ENCODE data around the gene ALPL.
"Not testable (repeated sequence)": the region's sequence is repeated elsewhere in the genome, so short reads cannot be mapped to it uniquely, and the experiment has no call there.

ALPL gene

GRCh38 chr1:21553116-21553926 is 44.1 kb downstream of the ALPL start:
- in situ Hi-C loops (cut with MboI; ENCODE audit: low sequenced_read_pairs) = no loop called here

- in situ Hi-C loops (cut with MboI; ENCODE audit: low sequenced_read_pairs) = no loop called here
Observed at GRCh38 chr1:21559788-21560567, 50.8 kb downstream of the ALPL start.

- in situ Hi-C loops (cut with MboI; ENCODE audit: low sequenced_read_pairs) = no loop called here
Observed at GRCh38 chr1:21560916-21561638, 51.9 kb downstream of the ALPL start.

GRCh38 chr1:21562896-21563295 is 53.7 kb downstream of the ALPL start:
- in situ Hi-C loops (cut with MboI; ENCODE audit: low sequenced_read_pairs) = no loop called here

- in situ Hi-C loops (cut with MboI; ENCODE audit: low sequenced_read_pairs) = no loop called here
Observed at GRCh38 chr1:21563971-21564370, 54.7 kb downstream of the ALPL start.

- in situ Hi-C loops (cut with MboI; ENCODE audit: low sequenced_read_pairs) = no loop called here
Observed at GRCh38 chr1:21564521-21565095, 55.4 kb downstream of the ALPL start.

- in situ Hi-C loops (cut with MboI; ENCODE audit: low sequenced_read_pairs) = no loop called here
Observed at GRCh38 chr1:21565285-21565684, 56.1 kb downstream of the ALPL start.

GRCh38 chr1:21566361-21566760 is 57.1 kb downstream of the ALPL start:
- in situ Hi-C loops (cut with MboI; ENCODE audit: low sequenced_read_pairs) = not testable (repeated sequence)

GRCh38 chr1:21567241-21568005 is 58.2 kb downstream of the ALPL start:
- in situ Hi-C loops (cut with MboI; ENCODE audit: low sequenced_read_pairs) = no loop called here

- in situ Hi-C loops (cut with MboI; ENCODE audit: low sequenced_read_pairs) = no loop called here
Observed at GRCh38 chr1:21568006-21568746, 59.0 kb downstream of the ALPL start.

GRCh38 chr1:21568809-21569385 is 59.7 kb downstream of the ALPL start:
- in situ Hi-C loops (cut with MboI; ENCODE audit: low sequenced_read_pairs) = no loop called here

GRCh38 chr1:21569820-21570527 is 60.8 kb downstream of the ALPL start:
- in situ Hi-C loops (cut with MboI; ENCODE audit: low sequenced_read_pairs) = loop anchor here (10.0 kb wide), 1 partner anchor 195 kb away; no protein-coding TSS in a partner anchor

GRCh38 chr1:21570528-21570875 is 61.3 kb downstream of the ALPL start:
- in situ Hi-C loops (cut with MboI; ENCODE audit: low sequenced_read_pairs) = loop anchor here (10.0 kb wide), 1 partner anchor 196 kb away; no protein-coding TSS in a partner anchor

- in situ Hi-C loops (cut with MboI; ENCODE audit: low sequenced_read_pairs) = loop anchor here (10.0 kb wide), 1 partner anchor 196 kb away; no protein-coding TSS in a partner anchor
Observed at GRCh38 chr1:21570885-21571284, 61.7 kb downstream of the ALPL start.

GRCh38 chr1:21572221-21572620 is 63.0 kb downstream of the ALPL start:
- in situ Hi-C loops (cut with MboI; ENCODE audit: low sequenced_read_pairs) = loop anchor here (10.0 kb wide), 1 partner anchor 197 kb away; no protein-coding TSS in a partner anchor

- in situ Hi-C loops (cut with MboI; ENCODE audit: low sequenced_read_pairs) = loop anchor here (10.0 kb wide), 1 partner anchor 198 kb away; no protein-coding TSS in a partner anchor
Observed at GRCh38 chr1:21572735-21573277, 63.6 kb downstream of the ALPL start.

GRCh38 chr1:21573475-21573874 is 64.3 kb downstream of the ALPL start:
- in situ Hi-C loops (cut with MboI; ENCODE audit: low sequenced_read_pairs) = loop anchor here (10.0 kb wide), 1 partner anchor 199 kb away; no protein-coding TSS in a partner anchor

GRCh38 chr1:21573971-21574465 is 64.8 kb downstream of the ALPL start:
- in situ Hi-C loops (cut with MboI; ENCODE audit: low sequenced_read_pairs) = loop anchor here (10.0 kb wide), 1 partner anchor 199 kb away; no protein-coding TSS in a partner anchor

All from HL-60/S4 (cell line).